GM23338 (cell line): Measurements from ENCODE around the gene SLC5A11. TPM values are rescaled to one million over a fixed set of nuclear protein-coding genes. Genes with fewer than 3 reads are reported as not detected.

Source experiments
- ATAC-seq: fragments of 200-7000 bp; cut with Tn5 transposase; 3 replicates; pipeline ENCODE4 v1.9.1; 2020
- DNase-seq: peaks from one replicate; pipeline ENCODE4 v3.0.0-alpha.2; 2015; ENCODE audit warnings: low spot score
- H2AFZ ChIP-seq: fragments of 200-600 bp; sonication (generic); 2 replicates; pipeline ENCODE4 v1.8.0; 2016; ENCODE audit warnings: antibody characterized with exemption, mild to moderate bottlenecking, moderate library complexity
- H3F3A ChIP-seq: fragments of 200-600 bp; sonication (generic); replicated peaks from 2 replicates; pipeline ENCODE4 v1.8.0; 2017; ENCODE audit warnings: antibody characterized with exemption, mixed run types, low read depth
- H3K27ac ChIP-seq: fragments of 200-600 bp; sonication (generic); 2 replicates; pipeline ENCODE4 v1.6.1; 2016; ENCODE audit warnings: low read depth
- H3K27me3 ChIP-seq: fragments of 200-600 bp; sonication (generic); 2 replicates; pipeline ENCODE4 v1.8.0; 2016; ENCODE audit warnings: mild to moderate bottlenecking, mixed run types, moderate library complexity; ENCODE audit not compliant: insufficient read depth
- H3K36me3 ChIP-seq: fragments of 200-600 bp; sonication (generic); 2 replicates; pipeline ENCODE4 v1.8.0; 2016; ENCODE audit warnings: mild to moderate bottlenecking; ENCODE audit not compliant: insufficient read depth
- H3K4me1 ChIP-seq: fragments of 200-600 bp; sonication (generic); 2 replicates; pipeline ENCODE4 v1.8.0; 2016; ENCODE audit warnings: mild to moderate bottlenecking, moderate library complexity; ENCODE audit not compliant: insufficient read depth
- H3K4me2 ChIP-seq: fragments of 200-600 bp; sonication (generic); 2 replicates; pipeline ENCODE4 v1.7.1; 2017; ENCODE audit warnings: mixed run types
- H3K4me3 ChIP-seq: fragments of 200-600 bp; sonication (generic); 2 replicates; pipeline ENCODE4 v1.6.1; 2016; ENCODE audit warnings: mixed run types
- H3K79me2 ChIP-seq: fragments of 200-600 bp; sonication (generic); replicated peaks from 2 replicates; pipeline ENCODE4 v1.8.0; 2017; ENCODE audit warnings: mild to moderate bottlenecking; ENCODE audit not compliant: insufficient read depth
- H3K9me2 ChIP-seq: fragments of 200-600 bp; sonication (generic); 2 replicates; pipeline ENCODE4 v1.8.0; 2017; ENCODE audit not compliant: insufficient read depth
- H4K20me1 ChIP-seq: fragments of 200-600 bp; sonication (generic); replicated peaks from 2 replicates; pipeline ENCODE4 v1.8.0; 2017; ENCODE audit warnings: mild to moderate bottlenecking; ENCODE audit not compliant: insufficient read depth
- H3K27ac Mint-ChIP-seq: 2 replicates; pipeline ENCODE4 v1.8.0; 2020; ENCODE audit warnings: inconsistent platforms, mild to moderate bottlenecking, moderate library complexity, mixed read lengths
- H3K27me3 Mint-ChIP-seq: 3 replicates; pipeline ENCODE4 v1.8.0; 2022; ENCODE audit warnings: low read depth, mild to moderate bottlenecking, moderate library complexity, mixed read lengths, inconsistent platforms; ENCODE audit not compliant: insufficient read depth, poor library complexity
- H3K36me3 Mint-ChIP-seq: 3 replicates; pipeline ENCODE4 v1.8.0; 2021; ENCODE audit warnings: low read depth, mild to moderate bottlenecking, inconsistent platforms, moderate library complexity, mixed read lengths
- H3K4me1 Mint-ChIP-seq: 3 replicates; pipeline ENCODE4 v1.8.0; 2020; ENCODE audit warnings: mild to moderate bottlenecking, inconsistent platforms, mixed read lengths
- H3K4me3 Mint-ChIP-seq: 3 replicates; pipeline ENCODE4 v1.8.0; 2021; ENCODE audit warnings: moderate library complexity, mild to moderate bottlenecking, inconsistent platforms, mixed read lengths
- H3K9me3 Mint-ChIP-seq: 3 replicates; pipeline ENCODE4 v1.8.0; 2020; ENCODE audit warnings: moderate library complexity, mild to moderate bottlenecking, inconsistent platforms, mixed read lengths
- CREB1 ChIP-seq: fragments of 250-450 bp; sonication (Bioruptor Pico); IDR thresholded peaks from 2 replicates; pipeline ENCODE4 v1.5.0; 2020; ENCODE audit warnings: low read depth, mild to moderate bottlenecking, moderate library complexity
- EZH2phosphoT487 ChIP-seq: fragments of 200-600 bp; sonication (generic); IDR thresholded peaks from one replicate; pipeline ENCODE4 v1.8.1; 2018; ENCODE audit warnings: antibody characterized with exemption; ENCODE audit not compliant: unreplicated experiment
- NANOG ChIP-seq: IDR thresholded peaks from 2 replicates; pipeline ENCODE4 v1.6.1; 2016; ENCODE audit warnings: antibody characterized with exemption, borderline replicate concordance
- POLR2AphosphoS5 ChIP-seq: IDR thresholded peaks from 2 replicates; pipeline ENCODE4 v1.6.1; 2016; ENCODE audit warnings: antibody characterized with exemption, low read depth
- ZNF114 ChIP-seq: fragments of 250-450 bp; sonication (Bioruptor Pico); IDR thresholded peaks from 2 replicates; pipeline ENCODE4 v1.5.0; 2020; ENCODE audit warnings: mild to moderate bottlenecking, moderate library complexity
- polyA plus RNA-seq: library from polyadenylated mRNA; unstranded; fragments of >200 nt; fragmentation: Nextera tagmentation; extraction: Ambion mirVana; gene quantifications from 2 replicates; pipeline ENCODE4 v1.2.1, GENCODE V29; 2016
- total RNA-seq: library from RNA; depleted of rRNA; stranded (reverse); fragments of >200 nt; shearing (Covaris generic); gene quantifications from 2 replicates; pipeline ENCODE4 v1.2.3, GENCODE V29; 2014
- TF ChIP-seq, protein P1 (sequence below): IDR thresholded peaks from 2 replicates; pipeline ENCODE4 v1.6.1; 2016; ENCODE audit warnings: antibody characterized with exemption
- TF ChIP-seq, protein P2 (sequence below): IDR thresholded peaks from one replicate; pipeline ENCODE4 v1.6.1; 2018; ENCODE audit warnings: antibody characterized with exemption; ENCODE audit not compliant: unreplicated experiment

SLC5A11 gene
- total and polyA plus RNA-seq, 2 experiments from 2014 or later = 0.07 TPM; not detected in 1

DNA sequence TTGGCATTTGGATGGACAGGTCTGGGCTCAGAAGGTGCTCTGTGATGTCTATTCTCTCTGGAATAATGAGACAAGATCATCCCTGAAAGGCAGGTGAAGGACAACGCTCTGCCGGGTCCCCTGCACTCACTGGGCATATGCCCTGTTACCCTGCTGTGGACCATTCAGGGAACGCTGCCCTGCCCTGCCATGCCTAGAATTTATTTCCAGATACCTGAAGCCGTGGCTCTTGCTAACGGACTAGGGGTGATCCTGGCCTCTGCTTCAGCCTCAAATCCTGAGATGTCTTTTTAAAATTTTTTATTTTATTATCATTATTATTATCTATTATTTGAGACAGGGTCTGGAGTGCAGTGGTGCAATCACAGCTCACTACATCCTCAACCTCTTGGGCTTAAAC lies 3.9 kb downstream of the SLC5A11 start:
- DNase-seq = no peak
- Histone ChIP-seq H3K4me2 (no peak overlapping the region), H2AFZ (no peak overlapping the region), H3K4me3 (no peak overlapping the region), H3K27me3 (no peaks in the 10 kb centered on the region), H3K27ac (no peak overlapping the region), H3K79me2 (no peaks in the 10 kb centered on the region), H3K36me3 (no peaks in the 10 kb centered on the region), H3F3A (no peaks in the 10 kb centered on the region), H3K9me2 (no peaks in the 10 kb centered on the region), H3K4me1 (no peaks in the 10 kb centered on the region), H4K20me1 (no peaks in the 10 kb centered on the region)
- Mint-ChIP-seq H3K27ac (no peak overlapping the region), H3K4me1 (no peaks in the 10 kb centered on the region; the same call in 2 of the 3 replicates), H3K27me3 (peaks cover 8% of the 10 kb centered on the region), H3K4me3 (no peak overlapping the region), H3K9me3 (no peaks in the 10 kb centered on the region), H3K36me3 (no peaks in the 10 kb centered on the region)
- TF ChIP-seq POLR2AphosphoS5 (no peak), EZH2phosphoT487 (no peak)
- ATAC-seq = no peak

DNA sequence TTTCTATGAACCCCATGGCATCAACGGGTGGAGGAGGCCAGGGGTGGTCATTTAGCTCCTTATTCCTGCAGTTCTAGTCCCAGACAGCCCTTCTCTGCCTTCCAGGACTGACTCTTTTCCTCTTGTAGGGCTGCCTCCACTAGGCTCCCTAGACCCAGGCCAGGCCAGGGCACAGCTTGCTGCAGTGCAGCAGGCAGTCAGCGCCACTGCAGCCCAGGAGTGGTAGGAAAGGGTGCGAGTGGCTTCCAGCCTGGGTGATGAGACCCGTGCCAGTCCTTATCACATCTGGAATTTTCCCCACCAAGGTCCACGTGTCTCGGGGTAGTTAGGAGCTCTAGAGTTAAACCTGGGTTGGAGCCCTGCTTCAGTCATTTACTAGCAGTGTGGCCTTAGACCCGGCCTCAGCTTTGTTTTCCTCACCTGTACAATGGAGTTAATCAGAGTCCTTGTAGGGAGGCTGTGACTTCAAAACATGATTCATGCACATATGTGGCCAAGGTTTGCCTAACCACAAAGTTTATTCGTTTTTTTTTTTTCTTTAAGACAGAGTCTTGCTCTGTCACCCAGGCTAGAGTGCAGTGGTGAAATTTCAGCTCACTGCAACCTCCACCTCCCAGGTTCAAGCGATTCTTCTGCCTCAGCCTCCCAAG lies 4.7 kb downstream of the SLC5A11 start:
- Mint-ChIP-seq H3K36me3 (no peaks in the 10 kb centered on the region), H3K4me3 (no peak overlapping the region), H3K4me1 (no peaks in the 10 kb centered on the region; the same call in 2 of the 3 replicates), H3K9me3 (no peaks in the 10 kb centered on the region), H3K27ac (no peak overlapping the region), H3K27me3 (peaks cover 8% of the 10 kb centered on the region)
- H3K9me2 ChIP-seq = no peaks in the 10 kb centered on the region
- H3K27me3 ChIP-seq = no peaks in the 10 kb centered on the region
- no peak overlapping the region for H2AFZ ChIP-seq
- no peaks in the 10 kb centered on the region for H3F3A ChIP-seq
- no peak overlapping the region for H3K27ac ChIP-seq
- ATAC-seq (no peak; the same call in 2 of the 3 replicates), DNase-seq (no peak)
- H3K36me3 ChIP-seq = no peaks in the 10 kb centered on the region
- H3K79me2 ChIP-seq = no peaks in the 10 kb centered on the region
- H4K20me1 ChIP-seq = no peaks in the 10 kb centered on the region
- no peak overlapping the region for H3K4me3 ChIP-seq
- TF ChIP-seq, protein P1, sequence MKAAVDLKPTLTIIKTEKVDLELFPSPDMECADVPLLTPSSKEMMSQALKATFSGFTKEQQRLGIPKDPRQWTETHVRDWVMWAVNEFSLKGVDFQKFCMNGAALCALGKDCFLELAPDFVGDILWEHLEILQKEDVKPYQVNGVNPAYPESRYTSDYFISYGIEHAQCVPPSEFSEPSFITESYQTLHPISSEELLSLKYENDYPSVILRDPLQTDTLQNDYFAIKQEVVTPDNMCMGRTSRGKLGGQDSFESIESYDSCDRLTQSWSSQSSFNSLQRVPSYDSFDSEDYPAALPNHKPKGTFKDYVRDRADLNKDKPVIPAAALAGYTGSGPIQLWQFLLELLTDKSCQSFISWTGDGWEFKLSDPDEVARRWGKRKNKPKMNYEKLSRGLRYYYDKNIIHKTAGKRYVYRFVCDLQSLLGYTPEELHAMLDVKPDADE = no peak
- H3K4me2 ChIP-seq = no peak overlapping the region
- H3K4me1 ChIP-seq = no peaks in the 10 kb centered on the region

DNA sequence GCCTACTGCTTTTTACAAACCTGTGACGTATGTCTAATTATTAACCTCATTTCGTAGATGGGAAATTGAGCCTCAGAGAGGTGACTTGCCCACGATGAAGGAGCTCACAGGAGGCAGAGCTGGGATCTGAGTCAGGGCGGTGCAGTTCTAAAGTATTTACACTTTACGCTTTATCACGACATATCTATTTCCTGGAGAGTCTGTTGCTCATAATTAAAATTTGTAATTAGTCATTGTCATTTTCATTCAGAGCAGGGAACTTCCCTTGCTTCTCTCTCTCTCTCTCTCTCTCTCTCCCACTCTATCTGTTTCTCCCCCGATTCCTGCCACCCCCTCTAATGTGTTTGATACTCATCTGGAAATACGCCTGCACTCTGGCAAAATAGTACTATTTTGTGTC lies 5.9 kb downstream of the SLC5A11 start:
- TF ChIP-seq NANOG (no peak), CREB1 (CRISPR knock-in tag) (no peak), POLR2AphosphoS5 (no peak), ZNF114 (CRISPR knock-in tag) (no peak)
- TF ChIP-seq, protein P2, sequence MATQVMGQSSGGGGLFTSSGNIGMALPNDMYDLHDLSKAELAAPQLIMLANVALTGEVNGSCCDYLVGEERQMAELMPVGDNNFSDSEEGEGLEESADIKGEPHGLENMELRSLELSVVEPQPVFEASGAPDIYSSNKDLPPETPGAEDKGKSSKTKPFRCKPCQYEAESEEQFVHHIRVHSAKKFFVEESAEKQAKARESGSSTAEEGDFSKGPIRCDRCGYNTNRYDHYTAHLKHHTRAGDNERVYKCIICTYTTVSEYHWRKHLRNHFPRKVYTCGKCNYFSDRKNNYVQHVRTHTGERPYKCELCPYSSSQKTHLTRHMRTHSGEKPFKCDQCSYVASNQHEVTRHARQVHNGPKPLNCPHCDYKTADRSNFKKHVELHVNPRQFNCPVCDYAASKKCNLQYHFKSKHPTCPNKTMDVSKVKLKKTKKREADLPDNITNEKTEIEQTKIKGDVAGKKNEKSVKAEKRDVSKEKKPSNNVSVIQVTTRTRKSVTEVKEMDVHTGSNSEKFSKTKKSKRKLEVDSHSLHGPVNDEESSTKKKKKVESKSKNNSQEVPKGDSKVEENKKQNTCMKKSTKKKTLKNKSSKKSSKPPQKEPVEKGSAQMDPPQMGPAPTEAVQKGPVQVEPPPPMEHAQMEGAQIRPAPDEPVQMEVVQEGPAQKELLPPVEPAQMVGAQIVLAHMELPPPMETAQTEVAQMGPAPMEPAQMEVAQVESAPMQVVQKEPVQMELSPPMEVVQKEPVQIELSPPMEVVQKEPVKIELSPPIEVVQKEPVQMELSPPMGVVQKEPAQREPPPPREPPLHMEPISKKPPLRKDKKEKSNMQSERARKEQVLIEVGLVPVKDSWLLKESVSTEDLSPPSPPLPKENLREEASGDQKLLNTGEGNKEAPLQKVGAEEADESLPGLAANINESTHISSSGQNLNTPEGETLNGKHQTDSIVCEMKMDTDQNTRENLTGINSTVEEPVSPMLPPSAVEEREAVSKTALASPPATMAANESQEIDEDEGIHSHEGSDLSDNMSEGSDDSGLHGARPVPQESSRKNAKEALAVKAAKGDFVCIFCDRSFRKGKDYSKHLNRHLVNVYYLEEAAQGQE = no peak
- TF ChIP-seq, protein P1 = no peak
- Mint-ChIP-seq H3K4me1 (no peaks in the 10 kb centered on the region; the same call in 2 of the 3 replicates), H3K27me3 (peaks cover 3% of the 10 kb centered on the region), H3K27ac (no peak overlapping the region), H3K36me3 (no peaks in the 10 kb centered on the region), H3K4me3 (no peak overlapping the region), H3K9me3 (no peaks in the 10 kb centered on the region)
- no peaks in the 10 kb centered on the region for H3K36me3 ChIP-seq
- no peak overlapping the region for H3K27ac ChIP-seq
- no peaks in the 10 kb centered on the region for H3K79me2 ChIP-seq
- DNase-seq (no peak), ATAC-seq (no peak)
- no peaks in the 10 kb centered on the region for H3K27me3 ChIP-seq
- no peaks in the 10 kb centered on the region for H3K9me2 ChIP-seq
- H3K4me2 ChIP-seq = no peak overlapping the region
- H2AFZ ChIP-seq = 0 out of 2 replicates have a peak overlapping the region, but pooled peaks have one; percentile 10
- no peaks in the 10 kb centered on the region for H4K20me1 ChIP-seq
- H3K4me1 ChIP-seq = no peaks in the 10 kb centered on the region
- H3F3A ChIP-seq = no peaks in the 10 kb centered on the region
- no peak overlapping the region for H3K4me3 ChIP-seq
